Effector CD8-positive, alpha-beta T cell (primary cell): Measurements from ENCODE around the gene NPW.
A peak's percentile ranks its signal among the peaks of the same experiment; 100 is the strongest.

ENCODE experiments used
- DNase-seq: peaks from one replicate; lab custom pipeline; 2025; lab: John Stamatoyannopoulos, UW

NPW gene

DNA sequence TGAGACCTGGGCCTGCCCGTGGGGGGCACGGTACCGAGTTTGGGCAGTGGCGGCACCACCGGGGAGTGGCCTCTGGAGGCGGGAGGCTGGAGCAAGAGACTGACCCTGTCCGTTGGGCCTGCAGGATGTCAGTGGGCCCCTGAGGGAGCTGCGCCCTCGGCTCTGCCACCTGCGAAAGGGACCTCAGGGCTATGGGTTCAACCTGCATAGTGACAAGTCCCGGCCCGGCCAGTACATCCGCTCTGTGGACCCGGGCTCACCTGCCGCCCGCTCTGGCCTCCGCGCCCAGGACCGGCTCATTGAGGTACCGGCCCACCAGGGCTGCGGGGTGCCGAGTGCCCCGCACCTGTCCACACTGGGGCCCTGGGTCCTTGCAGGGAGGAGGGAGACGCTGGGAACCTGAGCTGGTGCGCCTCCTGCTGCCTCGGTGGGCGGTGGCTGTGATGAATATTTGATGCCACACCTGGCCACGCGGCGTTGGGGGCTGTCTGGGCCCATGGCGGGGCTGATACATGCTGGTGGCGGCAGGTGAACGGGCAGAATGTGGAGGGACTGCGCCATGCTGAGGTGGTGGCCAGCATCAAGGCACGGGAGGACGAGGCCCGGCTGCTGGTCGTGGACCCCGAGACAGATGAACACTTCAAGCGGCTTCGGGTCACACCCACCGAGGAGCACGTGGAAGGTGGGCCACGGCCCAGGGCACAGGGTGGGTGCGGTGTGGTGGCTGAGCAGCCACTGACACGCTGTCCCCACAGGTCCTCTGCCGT is 16.8 kb downstream of the NPW start:
- DNase-seq = no peak

DNA sequence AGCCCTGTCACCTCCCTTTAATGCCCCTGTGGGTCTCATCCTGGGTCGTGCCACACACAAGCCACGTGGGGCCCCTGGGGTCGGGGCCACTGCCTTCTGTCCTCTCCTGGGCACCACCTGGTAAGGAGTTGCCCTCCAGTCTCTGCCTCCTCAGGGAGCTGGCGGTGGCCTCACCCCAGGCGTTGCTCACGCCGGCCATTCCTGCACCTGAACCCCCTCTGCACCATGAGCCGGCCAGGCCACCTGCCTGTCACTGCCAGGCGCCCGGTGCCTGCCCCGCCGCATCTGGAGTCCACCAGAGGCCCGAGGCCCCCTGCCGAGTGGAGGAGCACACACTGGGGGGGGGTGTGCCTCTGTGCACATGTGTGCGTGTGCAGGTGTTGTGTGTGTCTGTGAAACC is 17.5 kb downstream of the NPW start:
- no peak for DNase-seq

DNA sequence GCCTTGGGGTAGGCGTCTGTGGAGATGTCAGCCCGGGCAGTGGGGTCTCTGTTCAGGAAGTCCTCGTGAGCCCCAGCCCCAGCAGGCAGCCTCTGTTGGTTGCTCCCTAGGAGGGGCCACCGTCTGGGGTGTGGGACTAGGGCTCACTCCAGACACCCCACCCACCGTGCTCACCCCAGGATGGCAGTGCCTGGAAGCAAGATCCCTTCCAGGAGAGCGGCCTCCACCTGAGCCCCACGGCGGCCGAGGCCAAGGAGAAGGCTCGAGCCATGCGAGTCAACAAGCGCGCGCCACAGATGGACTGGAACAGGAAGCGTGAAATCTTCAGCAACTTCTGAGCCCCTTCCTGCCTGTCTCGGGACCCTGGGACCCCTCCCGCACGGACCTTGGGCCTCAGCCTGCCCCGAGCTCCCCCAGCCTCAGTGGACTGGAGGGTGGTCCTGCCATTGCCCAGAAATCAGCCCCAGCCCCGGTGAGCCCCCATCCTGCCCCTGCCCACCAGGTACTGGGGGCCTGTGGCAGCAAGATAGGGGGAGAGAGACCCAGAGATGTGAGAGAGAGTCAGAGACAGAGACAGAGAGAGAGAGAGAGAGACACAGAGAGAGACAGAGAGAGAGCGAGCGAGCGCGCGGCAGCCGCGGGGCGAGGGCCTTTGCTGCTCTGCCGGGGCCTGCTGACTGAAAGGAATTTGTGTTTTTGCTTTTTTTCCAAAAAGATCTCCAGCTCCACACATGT is 18.2 kb downstream of the NPW start:
- no peak for DNase-seq

DNA sequence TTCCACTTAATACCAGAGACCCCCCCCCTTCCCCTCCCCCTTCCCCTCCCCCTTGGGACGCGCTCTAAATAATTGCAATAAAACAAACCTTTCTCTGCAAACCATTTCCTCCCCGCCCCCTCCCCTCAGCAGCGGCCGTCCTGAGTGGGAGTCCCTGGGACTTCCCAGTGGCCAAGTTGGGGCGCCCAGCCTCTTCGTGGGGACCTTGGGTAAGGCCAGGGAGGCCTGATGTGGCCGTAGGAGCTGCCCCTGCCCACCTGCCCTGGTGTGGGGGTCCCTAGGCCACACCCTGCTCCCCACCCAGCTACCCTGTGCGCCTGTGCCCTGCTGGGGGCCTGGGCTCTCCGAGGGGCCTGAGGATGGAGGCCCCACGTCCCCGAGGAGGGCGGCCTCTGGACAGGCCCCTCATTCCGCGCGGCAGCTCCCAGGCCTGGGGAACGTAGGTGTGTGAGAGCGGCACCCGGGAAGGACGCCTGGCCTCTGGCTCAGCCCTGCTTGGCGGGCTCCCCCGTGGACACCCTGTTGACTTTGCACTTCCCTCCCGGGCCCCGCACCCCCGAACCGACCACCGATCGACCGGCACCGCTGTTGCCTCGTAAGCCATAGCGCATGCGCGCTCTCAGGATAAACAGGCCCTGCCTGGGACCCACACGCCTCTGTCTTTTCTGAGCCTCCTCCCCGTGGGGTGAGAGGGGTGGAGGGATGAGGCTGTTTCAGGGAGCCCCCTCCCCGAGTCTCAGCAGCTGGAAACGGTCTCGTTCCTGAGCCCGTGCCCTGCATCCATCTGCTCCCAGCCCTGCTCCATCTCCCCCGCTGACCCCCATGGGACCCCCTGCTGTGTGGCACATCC is 19.0 kb downstream of the NPW start:
- DNase-seq = no peak

DNA sequence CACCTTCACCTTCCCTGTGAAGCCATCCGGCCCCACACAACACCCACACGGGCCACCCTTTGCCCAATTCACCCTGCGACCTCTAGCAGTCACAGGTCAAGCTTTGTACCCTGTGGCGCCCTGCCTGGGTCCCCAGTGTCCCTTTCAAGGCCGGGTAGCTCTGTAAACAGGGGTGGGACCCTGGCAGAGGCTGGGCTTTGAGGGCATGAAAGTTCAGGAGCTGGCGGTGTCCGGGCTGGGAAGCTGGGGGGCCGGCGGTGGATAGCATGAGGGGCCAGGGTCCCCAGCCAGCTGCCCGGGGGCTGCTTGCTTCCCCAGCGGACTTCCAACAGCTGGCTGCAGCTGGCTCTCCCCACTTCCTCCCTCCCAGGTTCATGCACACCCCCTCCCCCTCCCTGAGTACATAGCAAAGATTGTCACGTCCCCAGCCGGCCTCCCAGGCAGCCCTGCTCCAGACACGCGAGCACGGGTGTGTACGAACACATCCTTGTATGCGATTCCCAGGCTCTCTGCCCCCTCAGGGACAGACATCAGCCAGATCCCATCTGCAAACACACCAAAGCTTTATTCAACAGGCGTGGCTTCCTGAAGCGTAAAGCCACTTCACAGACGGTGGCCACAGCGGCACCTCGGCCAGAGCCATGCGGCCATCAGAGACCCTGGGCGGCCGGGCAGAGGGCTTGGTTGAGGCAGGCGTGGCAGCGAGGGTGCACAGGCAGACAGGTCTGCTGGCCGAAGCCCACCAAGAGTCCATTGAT is 19.9 kb downstream of the NPW start:
- DNase-seq = no peak

DNA sequence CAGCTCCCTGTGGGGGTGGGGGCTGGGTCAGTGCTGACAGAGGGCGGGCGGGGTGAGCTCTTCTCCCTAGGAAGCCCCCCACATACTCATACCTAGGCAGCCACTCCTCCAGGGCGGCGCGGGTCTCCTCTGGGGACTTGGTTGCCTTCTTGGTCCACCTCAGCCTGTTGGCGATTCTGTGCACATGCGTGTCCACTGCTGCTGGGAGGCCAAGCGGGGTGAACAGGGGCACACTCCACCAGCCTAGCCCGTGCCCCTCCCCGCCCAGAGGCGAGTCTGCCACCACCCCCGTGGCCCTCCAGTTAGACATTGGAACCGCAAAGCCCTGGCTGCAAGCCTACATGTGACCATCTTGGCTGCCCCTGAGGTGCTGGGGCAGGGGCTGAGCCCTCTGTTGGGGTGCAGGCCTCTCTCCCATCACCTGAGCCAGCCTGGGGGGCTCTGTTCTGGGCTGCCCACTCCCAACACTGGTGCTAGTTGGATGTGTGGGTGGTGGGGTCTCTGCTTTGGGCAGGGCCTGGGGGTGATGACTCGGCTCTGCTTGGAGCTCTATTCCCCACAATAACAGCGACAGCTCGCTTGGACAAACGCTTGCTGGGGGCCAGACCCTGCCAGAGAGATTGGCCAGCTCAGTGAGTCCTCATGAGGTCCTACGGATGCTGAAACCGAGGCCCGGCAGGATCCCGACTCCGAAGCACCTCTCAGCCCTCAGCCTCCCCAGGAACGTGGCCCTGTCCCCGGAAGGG is 20.6 kb downstream of the NPW start:
- no peak for DNase-seq

DNA sequence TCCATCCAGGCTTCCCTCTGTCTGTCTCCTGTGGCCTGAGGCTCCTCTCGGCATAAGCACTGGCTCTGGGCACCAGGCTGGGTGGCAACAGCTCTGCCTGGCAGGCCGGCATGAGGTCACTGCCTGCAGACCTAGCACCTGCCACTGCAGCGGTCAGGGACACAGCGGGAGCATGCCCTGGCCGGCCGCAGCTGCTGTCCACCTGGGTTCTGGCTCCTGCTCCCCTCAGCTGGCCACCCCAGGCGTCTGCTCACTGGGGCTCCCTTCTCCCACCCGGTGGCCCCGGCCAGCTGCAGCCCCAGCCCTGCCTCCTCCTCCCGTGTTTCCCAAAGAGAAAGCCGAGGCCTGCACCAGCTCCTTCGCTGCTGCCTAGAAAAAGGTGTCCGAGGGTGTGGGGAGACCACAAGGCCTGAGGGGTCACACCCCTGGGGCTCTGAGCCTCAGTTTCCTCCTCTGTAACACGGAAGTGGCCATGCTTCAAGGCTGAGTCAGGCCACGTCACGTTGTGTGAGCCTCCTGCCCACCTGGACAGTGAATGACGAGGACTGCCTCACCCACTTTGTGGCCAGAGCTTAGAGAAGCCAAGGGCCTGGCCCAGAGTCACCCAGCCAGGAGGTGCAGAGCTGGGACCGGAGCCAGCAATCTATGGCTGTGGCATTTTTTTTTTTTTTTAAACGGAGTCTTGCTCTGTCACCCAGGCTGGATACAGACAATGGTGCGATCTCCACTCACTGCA is 21.4 kb downstream of the NPW start:
- no peak for DNase-seq

DNA sequence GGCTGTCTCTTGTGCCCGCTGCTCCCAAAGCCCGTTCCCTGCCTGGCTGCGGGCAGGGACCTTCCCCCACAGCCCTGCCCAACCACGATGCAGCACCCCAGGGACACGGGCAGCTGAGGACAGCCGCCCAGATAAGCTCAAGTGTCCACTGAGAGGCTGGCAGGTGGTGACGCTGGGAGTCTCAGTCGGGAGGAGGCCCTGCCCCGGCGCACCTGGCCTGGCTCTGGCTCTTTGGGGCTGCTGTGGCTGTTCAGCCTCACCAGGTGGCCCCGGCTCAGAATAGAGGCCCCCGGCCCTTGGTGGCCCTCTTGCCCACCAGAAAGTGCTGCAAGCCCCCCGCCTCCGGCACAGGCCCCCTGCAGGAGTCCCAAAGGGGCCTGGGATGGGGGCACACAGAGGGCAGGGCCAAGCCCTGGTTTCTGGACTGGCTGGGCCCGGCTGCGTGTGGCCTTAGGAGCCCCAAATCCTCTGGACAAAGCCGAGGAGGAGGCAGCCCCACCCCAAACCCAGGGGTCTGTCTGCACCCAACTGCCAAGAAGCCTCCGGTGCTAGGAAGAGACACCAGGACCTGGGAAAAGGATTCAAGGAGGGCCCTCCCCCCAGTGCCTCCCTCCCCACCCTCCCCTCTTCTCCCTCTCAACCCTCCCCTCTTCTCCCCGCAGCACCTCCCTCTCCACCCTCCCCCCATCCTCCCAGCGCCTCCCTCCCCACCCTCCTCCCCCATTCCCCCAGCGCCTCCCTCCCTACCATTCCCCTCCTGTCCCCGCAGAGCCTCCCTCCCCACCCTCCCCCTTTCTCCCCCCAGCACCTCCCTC is 22.8 kb downstream of the NPW start:
- DNase-seq = no peak

DNA sequence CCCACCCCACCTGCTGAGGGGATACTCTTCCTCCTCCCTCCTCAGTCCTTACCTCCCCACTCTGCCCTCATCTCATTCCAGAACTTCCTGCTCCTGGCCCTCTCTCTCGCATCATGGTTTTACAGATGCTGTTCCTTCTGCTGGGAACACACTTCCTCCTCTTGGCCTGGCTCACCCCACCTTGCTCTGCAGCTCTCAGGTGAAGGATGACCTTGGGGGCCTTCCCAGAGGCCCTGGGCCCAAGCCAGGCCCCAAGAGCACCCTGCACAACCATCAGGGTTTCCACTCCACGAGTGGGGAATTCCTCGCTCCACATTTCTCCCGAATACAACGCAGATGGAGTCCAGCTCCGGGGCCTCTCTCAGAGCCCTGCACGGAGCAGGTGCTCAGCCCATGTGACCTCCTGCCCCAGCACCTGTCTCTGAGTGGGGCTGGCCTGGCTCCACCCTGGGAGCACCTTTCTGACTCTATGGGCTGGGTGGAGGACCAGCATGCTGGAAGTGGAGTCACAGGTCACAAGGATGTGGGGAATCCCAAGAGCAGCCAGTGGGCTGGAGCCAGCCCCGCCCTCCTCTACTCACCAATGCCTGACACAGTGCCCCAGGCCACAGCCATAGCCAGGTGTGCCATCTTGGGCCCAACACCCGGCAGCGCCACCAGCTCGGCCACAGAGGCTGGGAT is 23.5 kb downstream of the NPW start:
- DNase-seq = no peak

DNA sequence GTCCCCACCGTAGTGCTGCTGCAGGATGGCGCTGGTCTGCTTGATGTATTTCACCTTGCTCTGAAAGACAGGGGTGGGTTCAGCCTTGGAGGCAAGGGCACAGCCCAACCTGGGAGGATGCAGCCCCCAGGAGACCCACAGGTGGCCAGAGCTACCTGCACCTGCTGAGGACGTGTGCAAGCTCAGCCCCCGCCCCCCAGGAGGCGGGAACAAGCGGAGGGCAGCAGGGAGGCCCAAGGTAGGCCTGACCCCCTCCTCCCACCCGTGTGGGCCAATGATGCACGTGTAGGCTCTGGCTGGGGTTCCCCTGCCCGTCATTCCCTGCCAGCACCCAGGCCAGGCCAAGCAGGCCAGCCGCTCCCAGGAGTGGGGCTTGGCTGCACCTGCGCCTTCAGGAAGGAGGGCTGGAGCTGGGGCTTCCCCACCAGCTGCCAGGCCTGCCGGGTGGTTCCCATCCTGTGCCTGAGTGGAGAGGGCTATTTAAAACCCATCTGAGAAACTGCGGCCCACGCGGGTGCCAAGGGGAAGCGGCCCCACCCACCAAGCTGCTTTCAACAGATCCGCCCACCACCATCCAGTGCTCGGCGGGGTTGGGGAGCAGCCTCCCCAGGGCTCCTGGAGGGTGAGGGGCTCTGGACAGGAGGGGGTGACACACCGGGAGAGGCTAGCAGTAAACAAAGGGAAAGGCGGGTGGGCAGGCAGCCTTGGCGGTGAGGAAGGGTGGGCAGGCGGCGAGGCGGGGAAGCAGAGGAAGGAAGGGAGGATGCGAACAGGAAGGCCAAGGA is 24.3 kb downstream of the NPW start:
- no peak for DNase-seq

DNA sequence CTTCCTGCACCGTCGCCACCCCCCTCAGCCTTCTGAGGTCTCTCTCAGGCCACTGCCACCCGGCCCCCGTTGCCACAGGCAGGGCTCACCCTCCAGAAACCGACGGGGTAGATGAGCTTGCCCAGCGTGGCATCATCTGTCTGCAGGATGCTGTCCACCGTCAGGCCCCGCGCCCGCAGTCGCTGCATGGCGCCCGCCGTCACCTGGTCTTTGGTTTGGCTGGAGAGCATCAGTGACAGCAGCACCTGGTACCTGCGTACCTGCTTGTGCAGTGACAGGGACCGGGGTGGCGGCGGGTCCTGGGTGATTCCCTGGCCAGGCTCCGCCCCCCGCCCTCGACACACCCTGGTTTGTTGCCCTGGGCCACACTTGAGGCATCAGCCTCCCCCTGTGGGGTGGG is 25.0 kb downstream of the NPW start:
- no peak for DNase-seq

DNA sequence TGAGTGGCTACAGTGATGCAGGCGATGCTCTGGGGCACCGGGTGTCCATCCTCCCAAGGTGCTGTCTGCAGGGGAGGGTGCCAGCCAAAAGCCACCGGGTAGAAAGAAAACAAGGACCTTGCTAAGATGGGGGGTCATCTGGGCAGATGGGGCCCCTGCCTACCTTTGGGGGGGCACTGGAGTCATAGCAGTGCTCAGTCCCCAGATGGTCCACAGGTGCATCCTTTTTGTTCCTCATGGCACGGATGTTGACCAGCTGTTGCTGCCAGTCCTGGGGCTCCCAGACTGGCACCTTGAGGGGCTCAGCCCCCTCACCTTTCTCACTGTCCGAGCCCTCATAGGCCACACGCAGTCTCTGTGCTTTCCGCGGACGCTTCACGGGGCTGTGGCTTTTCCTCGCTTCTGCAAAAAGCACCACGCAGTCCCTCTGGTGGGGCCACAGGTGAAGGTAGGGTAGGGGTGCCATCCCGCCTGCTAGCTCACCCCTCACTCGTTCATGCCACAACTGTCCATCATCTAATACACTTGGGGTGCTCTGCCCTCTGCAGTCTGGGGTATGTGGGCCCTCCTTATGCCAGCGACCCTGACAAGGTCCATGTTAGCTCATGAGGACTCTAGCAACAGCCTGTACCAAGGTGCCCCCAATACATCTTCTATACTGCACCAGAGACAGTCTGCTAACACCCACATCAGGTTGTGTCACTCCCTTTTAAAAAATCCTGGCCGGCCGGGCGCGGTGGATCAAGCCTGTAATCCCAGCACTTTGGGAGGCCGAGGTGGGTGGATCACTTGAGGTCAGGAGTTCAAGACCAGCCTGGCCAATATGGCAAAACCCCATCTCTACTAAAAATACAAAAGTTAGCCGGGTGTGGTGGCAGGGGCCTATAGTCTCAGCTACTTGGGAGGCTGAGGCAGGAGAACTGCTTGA is 26.6 kb downstream of the NPW start:
- DNase-seq = no peak

DNA sequence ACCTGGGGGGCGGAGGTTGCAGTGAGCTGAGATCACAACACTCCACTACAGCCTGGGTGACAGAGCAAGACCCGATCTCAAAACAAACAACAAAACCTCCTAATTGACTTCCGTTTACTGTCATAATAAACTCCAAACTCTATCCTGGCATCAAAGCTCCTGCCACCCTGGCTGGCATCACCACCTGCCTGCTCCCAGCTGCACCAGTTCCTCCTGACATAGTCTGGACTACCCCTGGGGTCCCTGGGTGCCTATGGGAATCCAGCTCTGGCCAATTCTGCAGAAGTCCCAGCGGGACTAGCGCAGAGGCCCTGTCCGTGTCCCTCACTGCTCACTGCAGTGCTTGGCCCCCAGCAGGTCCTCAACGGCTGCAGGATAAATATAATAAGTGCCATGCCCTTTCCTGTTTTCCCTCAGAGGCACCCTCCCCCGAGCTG is 27.3 kb downstream of the NPW start:
- no peak for DNase-seq

DNA sequence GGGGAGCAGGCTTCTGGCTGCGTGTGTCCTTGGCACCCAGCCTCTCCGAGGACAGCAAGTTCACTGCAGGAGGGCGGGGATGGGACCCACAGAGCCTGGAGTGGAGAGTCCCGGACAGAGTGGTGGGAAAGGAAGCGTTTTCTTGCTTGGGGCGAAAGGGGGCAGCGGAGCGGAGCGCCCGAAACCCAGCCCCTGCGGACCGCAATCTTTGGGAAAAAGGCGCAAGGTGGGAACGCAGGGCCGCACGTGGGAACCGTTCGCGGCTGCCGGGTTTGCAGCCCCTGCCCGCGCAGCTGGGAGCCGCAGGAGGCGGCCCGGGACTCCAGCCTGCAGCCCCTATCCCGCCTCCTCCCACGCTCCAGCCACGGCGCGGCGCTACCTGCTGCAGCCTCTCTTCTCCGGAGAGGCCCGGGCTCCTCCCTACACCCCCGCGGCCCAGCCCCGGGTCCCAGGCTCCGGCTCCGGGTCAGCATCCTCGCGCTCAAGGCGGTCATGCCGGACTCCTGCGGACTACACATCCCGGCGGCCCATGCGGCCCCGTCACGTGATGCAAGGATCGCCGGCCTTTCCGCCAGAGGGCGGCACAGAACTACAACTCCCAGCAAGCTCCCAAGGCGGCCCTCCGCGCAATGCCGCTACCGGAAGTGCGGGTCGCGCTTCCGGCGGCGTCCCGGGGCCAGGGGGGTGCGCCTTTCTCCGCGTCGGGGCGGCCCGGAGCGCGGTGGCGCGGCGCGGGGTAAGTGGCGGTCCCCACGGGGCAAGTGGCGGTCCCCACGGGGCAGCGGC is 27.9 kb downstream of the NPW start, which contains the start of the genes NTHL1 and TSC2:
TSS of gene NTHL1 (minus strand) at position 505 of the 786 bp plus-strand sequence. CDS start at position 494, 11 bp downstream.
TSS of gene TSC2 (plus strand) at position 656 of the 786 bp plus-strand sequence. CDS start 631 bp downstream, outside the sequence.
- DNase-seq = peak; percentile 89

DNA sequence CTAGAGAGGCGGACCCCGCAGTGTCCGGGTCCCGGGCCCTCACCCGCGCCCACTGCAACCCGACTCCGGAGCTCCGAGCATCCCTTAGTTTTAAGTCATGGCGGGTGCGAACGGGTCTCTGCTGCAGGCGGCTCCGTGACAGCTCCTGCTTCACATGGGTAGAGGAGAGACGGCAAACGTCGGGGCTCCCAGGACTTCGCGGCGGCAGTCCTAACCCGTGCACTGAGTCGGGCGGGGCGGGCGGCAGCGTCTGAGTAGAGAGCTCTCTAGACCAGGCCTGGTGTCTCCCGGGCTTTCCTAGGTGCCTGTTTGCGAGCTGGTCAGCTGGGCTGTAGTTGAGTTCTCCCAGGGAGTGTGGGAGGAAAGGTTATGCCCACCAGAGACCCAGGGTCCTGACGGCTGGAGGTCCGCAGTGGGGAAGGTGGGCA is 28.5 kb downstream of the NPW start:
- no peak for DNase-seq

DNA sequence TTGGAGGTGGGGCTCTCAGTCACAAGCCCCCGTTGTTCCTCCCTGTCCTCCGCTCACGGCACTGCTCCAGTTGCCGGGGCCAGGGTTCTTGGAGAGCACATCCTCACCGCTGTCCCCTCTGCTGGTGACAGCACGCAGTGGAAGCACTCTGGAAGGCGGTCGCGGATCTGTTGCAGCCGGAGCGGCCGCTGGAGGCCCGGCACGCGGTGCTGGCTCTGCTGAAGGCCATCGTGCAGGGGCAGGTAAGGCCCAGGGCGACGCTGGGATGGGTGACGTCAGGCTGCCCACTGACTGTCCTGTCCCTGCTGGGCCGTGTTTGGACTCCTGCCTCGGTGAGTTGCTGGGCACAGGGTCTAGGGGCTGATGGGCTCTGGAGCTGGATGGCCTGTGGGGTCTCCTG is 33.6 kb downstream of the NPW start:
- no peak for DNase-seq
